HepG2 (cell line): ENCODE results near the gene APBB2. TPM values are rescaled to one million over a fixed set of nuclear protein-coding genes. Genes with fewer than 3 reads are reported as not detected.

Experiments
- HDAC2 ChIP-seq: sonication (generic); formaldehyde crosslinking; IDR thresholded peaks from 2 replicates; pipeline ENCODE4 v1.4.0; 2020; ENCODE audit warnings: missing genetic modification reagents
- HHEX ChIP-seq: IDR thresholded peaks from 2 replicates; pipeline ENCODE4 v1.6.1; 2016; ENCODE audit warnings: control low read depth
- JUN ChIP-seq: sonication (generic); formaldehyde crosslinking; IDR thresholded peaks from 2 replicates; pipeline ENCODE4 v1.4.0; 2020; ENCODE audit warnings: mild to moderate bottlenecking, missing genetic modification reagents
- NPAS2 ChIP-seq: sonication (generic); formaldehyde crosslinking; IDR thresholded peaks from 2 replicates; pipeline ENCODE4 v1.8.0; 2022; ENCODE audit warnings: mild to moderate bottlenecking, missing genetic modification reagents, borderline replicate concordance
- SAP130 ChIP-seq: IDR thresholded peaks from 2 replicates; pipeline ENCODE4 v1.6.1; 2016; ENCODE audit warnings: low read depth
- SMARCC2 ChIP-seq: fragments of 450-650 bp; IDR thresholded peaks from 2 replicates; pipeline ENCODE4 v1.6.1; 2017; ENCODE audit warnings: antibody characterized with exemption, mild to moderate bottlenecking
- SOX13 ChIP-seq, 3 experiments: fragments of 450-650 bp in 1 of 3; sonication (generic) in 1 of 3; formaldehyde crosslinking in 1 of 3; IDR thresholded peaks in 2 of 3; conservative IDR thresholded peaks in 1 of 3; 2 replicates each; pipeline versions ENCODE4 v1.5.0 to v1.6.1; 2016 to 2020; ENCODE audit warnings: antibody characterized with exemption in 1 of 3, mild to moderate bottlenecking in 1 of 3, missing compliant biosample characterization in 1 of 3, missing genetic modification reagents in 1 of 3, moderate library complexity in 1 of 3
- STAG1 ChIP-seq: sonication (generic); formaldehyde crosslinking; IDR thresholded peaks from 2 replicates; pipeline ENCODE4 v1.4.0; 2020; ENCODE audit warnings: missing genetic modification reagents
- TARDBP ChIP-seq: sonication (generic); formaldehyde crosslinking; IDR thresholded peaks from 2 replicates; pipeline ENCODE4 v1.8.0; 2022; ENCODE audit warnings: mild to moderate bottlenecking, missing genetic modification reagents
- TEAD3 ChIP-seq: optimal IDR thresholded peaks from 2 replicates; pipeline ENCODE3; 2016; ENCODE audit warnings: borderline replicate concordance
- ZC3H13 ChIP-seq: sonication (generic); formaldehyde crosslinking; IDR thresholded peaks from 2 replicates; pipeline ENCODE4 v1.8.1; 2023; ENCODE audit warnings: mild to moderate bottlenecking, missing genetic modification reagents, moderate library complexity
- ZNF556 ChIP-seq: sonication (generic); formaldehyde crosslinking; IDR thresholded peaks from 2 replicates; pipeline ENCODE4 v1.4.0; 2020; ENCODE audit warnings: mild to moderate bottlenecking, missing genetic modification reagents, borderline replicate concordance
- ZNF777 ChIP-seq: sonication (generic); formaldehyde crosslinking; IDR thresholded peaks from 2 replicates; pipeline ENCODE4 v1.4.0; 2020; ENCODE audit warnings: missing genetic modification reagents
- ZNF781 ChIP-seq: sonication (generic); formaldehyde crosslinking; IDR thresholded peaks from 2 replicates; pipeline ENCODE4 v1.5.1; 2020; ENCODE audit warnings: borderline replicate concordance, mild to moderate bottlenecking, missing genetic modification reagents; ENCODE audit errors: not compliant biosample characterization
- polyA plus RNA-seq, 8 experiments: library from polyadenylated mRNA; depleted of rRNA in 3 of 8; stranded (reverse) in 7 of 8; unstranded in 1 of 8; fragments of >200 nt; fragmentation: Illumina TruSeq in 4 of 8; extraction: Trizol in 4 of 8; gene quantifications; 2 replicates each; pipeline versions ENCODE4 v1.2.1 to v1.2.3, GENCODE V29; 2011 to 2016; ENCODE audit warnings: low read depth in 4 of 8, missing spikeins in 1 of 8, mixed read lengths in 1 of 8; ENCODE audit not compliant: insufficient read depth in 1 of 8
- total RNA-seq, 5 experiments: library from RNA; depleted of rRNA; stranded (reverse); fragments of >200 nt; fragmentation: Illumina TruSeq; extraction: Trizol; gene quantifications; 2 replicates each; pipeline ENCODE4 v1.2.3, GENCODE V29; 2016; ENCODE audit warnings: low read depth in 1 of 5
- TF ChIP-seq, protein P1 (sequence below): sonication (generic); formaldehyde crosslinking; IDR thresholded peaks from 2 replicates; pipeline ENCODE4 v1.5.0; 2020; ENCODE audit warnings: mild to moderate bottlenecking, missing genetic modification reagents
- TF ChIP-seq, protein P2 (sequence below): IDR thresholded peaks from 2 replicates; pipeline ENCODE4 v1.4.0; 2020; ENCODE audit warnings: mild to moderate bottlenecking, missing genetic modification reagents
- TF ChIP-seq, protein P3 (sequence below): sonication (generic); formaldehyde crosslinking; IDR thresholded peaks from 2 replicates; pipeline ENCODE4 v1.4.0; 2020; ENCODE audit warnings: missing genetic modification reagents
- TF ChIP-seq, protein P4 (sequence below): sonication (generic); IDR thresholded peaks from 2 replicates; pipeline ENCODE4 v1.6.1; 2016; ENCODE audit warnings: low read depth, borderline replicate concordance
- TF ChIP-seq, protein P5 (sequence below): sonication (generic); formaldehyde crosslinking; IDR thresholded peaks from 2 replicates; pipeline ENCODE4 v1.4.0; 2020; ENCODE audit warnings: missing genetic modification reagents, mild to moderate bottlenecking, borderline replicate concordance

Gene APBB2
- total and polyA plus RNA-seq, 2 of the 13 experiments (the other 11 are each of a cell fraction or from before 2014, with no cell fraction given) = 11.7 to 17.0 TPM

DNA sequence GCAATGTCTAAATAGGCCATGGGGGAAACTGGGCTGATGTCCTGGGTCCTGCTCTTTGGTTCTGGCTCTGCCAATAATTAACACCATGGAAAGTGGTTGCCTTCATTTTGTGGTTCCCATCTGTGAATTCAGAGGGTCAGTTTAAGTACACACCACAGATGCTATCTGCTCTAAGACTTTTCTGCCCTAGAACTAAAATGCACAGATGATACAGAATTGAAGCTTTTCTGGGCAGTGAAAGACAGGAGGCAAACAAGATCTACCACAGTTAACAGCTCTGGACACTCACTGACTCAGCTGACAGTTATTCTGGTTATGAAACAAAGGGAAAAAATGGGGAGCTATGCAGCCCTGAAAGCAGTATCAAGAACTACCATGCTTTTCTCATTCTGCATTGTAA, 37.3 kb downstream of the APBB2 start (continued):
- TF ChIP-seq, protein P1, sequence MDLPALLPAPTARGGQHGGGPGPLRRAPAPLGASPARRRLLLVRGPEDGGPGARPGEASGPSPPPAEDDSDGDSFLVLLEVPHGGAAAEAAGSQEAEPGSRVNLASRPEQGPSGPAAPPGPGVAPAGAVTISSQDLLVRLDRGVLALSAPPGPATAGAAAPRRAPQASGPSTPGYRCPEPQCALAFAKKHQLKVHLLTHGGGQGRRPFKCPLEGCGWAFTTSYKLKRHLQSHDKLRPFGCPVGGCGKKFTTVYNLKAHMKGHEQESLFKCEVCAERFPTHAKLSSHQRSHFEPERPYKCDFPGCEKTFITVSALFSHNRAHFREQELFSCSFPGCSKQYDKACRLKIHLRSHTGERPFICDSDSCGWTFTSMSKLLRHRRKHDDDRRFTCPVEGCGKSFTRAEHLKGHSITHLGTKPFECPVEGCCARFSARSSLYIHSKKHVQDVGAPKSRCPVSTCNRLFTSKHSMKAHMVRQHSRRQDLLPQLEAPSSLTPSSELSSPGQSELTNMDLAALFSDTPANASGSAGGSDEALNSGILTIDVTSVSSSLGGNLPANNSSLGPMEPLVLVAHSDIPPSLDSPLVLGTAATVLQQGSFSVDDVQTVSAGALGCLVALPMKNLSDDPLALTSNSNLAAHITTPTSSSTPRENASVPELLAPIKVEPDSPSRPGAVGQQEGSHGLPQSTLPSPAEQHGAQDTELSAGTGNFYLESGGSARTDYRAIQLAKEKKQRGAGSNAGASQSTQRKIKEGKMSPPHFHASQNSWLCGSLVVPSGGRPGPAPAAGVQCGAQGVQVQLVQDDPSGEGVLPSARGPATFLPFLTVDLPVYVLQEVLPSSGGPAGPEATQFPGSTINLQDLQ = no peak
- TF ChIP-seq STAG1 (CRISPR knock-in tag) (peak; percentile 16; the same call in 1 of the 2 replicates), SMARCC2 (no peak), ZNF777 (CRISPR knock-in tag) (no peak), HHEX (no peak), ZNF781 (no peak), JUN (CRISPR knock-in tag) (peak; percentile 67; the same call in 1 of the 2 replicates), TARDBP (CRISPR knock-in tag) (no peak), TEAD3 (CRISPR knock-in tag) (peak; percentile 50), NPAS2 (no peak), SOX13 (IDR thresholded peaks at IDR 0.05) (no peak), SOX13 (CRISPR knock-in tag; conservative IDR thresholded peaks at IDR 0.05 in 1 of 2, IDR thresholded peaks at IDR 0.05 in 1 of 2) (peak in 1 of 2 experiments; percentile 22; a peak in 1 of 4 replicates), ZNF556 (CRISPR knock-in tag) (0 out of 2 replicates have a peak, but pooled peaks have one; percentile 33), SAP130 (0 out of 2 replicates have a peak, but pooled peaks have one; percentile 35), ZC3H13 (no peak), HDAC2 (CRISPR knock-in tag) (0 out of 2 replicates have a peak, but pooled peaks have one; percentile 36)
- TF ChIP-seq, protein P2, sequence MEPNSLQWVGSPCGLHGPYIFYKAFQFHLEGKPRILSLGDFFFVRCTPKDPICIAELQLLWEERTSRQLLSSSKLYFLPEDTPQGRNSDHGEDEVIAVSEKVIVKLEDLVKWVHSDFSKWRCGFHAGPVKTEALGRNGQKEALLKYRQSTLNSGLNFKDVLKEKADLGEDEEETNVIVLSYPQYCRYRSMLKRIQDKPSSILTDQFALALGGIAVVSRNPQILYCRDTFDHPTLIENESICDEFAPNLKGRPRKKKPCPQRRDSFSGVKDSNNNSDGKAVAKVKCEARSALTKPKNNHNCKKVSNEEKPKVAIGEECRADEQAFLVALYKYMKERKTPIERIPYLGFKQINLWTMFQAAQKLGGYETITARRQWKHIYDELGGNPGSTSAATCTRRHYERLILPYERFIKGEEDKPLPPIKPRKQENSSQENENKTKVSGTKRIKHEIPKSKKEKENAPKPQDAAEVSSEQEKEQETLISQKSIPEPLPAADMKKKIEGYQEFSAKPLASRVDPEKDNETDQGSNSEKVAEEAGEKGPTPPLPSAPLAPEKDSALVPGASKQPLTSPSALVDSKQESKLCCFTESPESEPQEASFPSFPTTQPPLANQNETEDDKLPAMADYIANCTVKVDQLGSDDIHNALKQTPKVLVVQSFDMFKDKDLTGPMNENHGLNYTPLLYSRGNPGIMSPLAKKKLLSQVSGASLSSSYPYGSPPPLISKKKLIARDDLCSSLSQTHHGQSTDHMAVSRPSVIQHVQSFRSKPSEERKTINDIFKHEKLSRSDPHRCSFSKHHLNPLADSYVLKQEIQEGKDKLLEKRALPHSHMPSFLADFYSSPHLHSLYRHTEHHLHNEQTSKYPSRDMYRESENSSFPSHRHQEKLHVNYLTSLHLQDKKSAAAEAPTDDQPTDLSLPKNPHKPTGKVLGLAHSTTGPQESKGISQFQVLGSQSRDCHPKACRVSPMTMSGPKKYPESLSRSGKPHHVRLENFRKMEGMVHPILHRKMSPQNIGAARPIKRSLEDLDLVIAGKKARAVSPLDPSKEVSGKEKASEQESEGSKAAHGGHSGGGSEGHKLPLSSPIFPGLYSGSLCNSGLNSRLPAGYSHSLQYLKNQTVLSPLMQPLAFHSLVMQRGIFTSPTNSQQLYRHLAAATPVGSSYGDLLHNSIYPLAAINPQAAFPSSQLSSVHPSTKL (CRISPR knock-in tag) = peak; percentile 47
- TF ChIP-seq, protein P3, sequence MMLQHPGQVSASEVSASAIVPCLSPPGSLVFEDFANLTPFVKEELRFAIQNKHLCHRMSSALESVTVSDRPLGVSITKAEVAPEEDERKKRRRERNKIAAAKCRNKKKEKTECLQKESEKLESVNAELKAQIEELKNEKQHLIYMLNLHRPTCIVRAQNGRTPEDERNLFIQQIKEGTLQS (CRISPR knock-in tag) = 0 out of 2 replicates have a peak, but pooled peaks have one; percentile 30
- TF ChIP-seq, protein P4, sequence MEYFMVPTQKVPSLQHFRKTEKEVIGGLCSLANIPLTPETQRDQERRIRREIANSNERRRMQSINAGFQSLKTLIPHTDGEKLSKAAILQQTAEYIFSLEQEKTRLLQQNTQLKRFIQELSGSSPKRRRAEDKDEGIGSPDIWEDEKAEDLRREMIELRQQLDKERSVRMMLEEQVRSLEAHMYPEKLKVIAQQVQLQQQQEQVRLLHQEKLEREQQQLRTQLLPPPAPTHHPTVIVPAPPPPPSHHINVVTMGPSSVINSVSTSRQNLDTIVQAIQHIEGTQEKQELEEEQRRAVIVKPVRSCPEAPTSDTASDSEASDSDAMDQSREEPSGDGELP = peak; percentile 67; the same call in 1 of the 2 replicates
- TF ChIP-seq, protein P5, sequence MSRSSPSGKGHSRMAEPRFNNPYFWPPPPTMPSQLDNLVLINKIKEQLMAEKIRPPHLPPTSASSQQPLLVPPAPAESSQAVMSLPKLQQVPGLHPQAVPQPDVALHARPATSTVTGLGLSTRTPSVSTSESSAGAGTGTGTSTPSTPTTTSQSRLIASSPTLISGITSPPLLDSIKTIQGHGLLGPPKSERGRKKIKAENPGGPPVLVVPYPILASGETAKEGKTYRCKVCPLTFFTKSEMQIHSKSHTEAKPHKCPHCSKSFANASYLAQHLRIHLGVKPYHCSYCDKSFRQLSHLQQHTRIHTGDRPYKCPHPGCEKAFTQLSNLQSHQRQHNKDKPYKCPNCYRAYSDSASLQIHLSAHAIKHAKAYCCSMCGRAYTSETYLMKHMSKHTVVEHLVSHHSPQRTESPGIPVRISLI (CRISPR knock-in tag) = peak; percentile 29; the same call in 1 of the 2 replicates
